Tibial nerve (tissue), 4 donors: ENCODE results near the gene BMP7. TPM values are rescaled to one million over a fixed set of nuclear protein-coding genes. Genes with fewer than 3 reads are reported as not detected.

ENCODE experiments used
- DNase-seq, 2 donors: peaks; one replicate each; pipeline ENCODE4 v3.0.0-alpha.2; 2019; ENCODE audit warnings: low spot score in 2 of 2
- H3K27ac ChIP-seq, 4 donors: fragments of 200-600 bp; sonication (generic) in 3 of 4; one replicate each; pipeline ENCODE4 v1.5.1; 2017 to 2019; ENCODE audit warnings: mild to moderate bottlenecking in 1 of 4
- H3K27me3 ChIP-seq, 2 donors: fragments of 200-600 bp; sonication (generic) in 1 of 2; one replicate each; pipeline versions ENCODE4 v1.5.1 to v1.6.0; 2017 to 2019
- H3K36me3 ChIP-seq, 3 donors: fragments of 200-600 bp; sonication (generic); one replicate each; pipeline ENCODE4 v1.5.1; 2018 to 2019
- H3K4me1 ChIP-seq, 4 donors: fragments of 200-600 bp; sonication (generic) in 3 of 4; one replicate each; pipeline ENCODE4 v1.5.1; 2017 to 2019
- H3K4me3 ChIP-seq, 4 donors: fragments of 200-600 bp; sonication (generic) in 3 of 4; one replicate each; pipeline ENCODE4 v1.5.1; 2017 to 2019; ENCODE audit warnings: mild to moderate bottlenecking in 1 of 4, moderate library complexity in 1 of 4
- H3K9me3 ChIP-seq, 4 donors: fragments of 200-600 bp; sonication (generic) in 3 of 4; one replicate each; pipeline ENCODE4 v1.5.1; 2017 to 2019
- EP300 ChIP-seq, 2 donors: sonication (generic); formaldehyde crosslinking; IDR thresholded peaks; one replicate each; pipeline ENCODE4 v1.6.1; 2017; ENCODE audit warnings: antibody characterized with exemption in 2 of 2, mild to moderate bottlenecking in 1 of 2
- POLR2A ChIP-seq, 2 donors: fragments of 450-650 bp; IDR thresholded peaks; one replicate each; pipeline ENCODE4 v1.6.1; 2017; ENCODE audit warnings: antibody characterized with exemption in 2 of 2, mild to moderate bottlenecking in 2 of 2, moderate library complexity in 2 of 2
- WGBS, 2 donors: methylation state at CpG; one replicate each; pipeline ENCODE4 v1.1.5; 2018; 5-methylcytosine and 5-hydroxymethylcytosine counted together
- total RNA-seq, 4 donors: library from RNA; depleted of rRNA; stranded (reverse); fragments of >200 nt; gene quantifications; one replicate each; pipeline ENCODE4 v1.1.0, GENCODE V29; 2016
- TF ChIP-seq, protein P1 (sequence below), 5 experiments: fragments of 200-600 bp in 3 of 5; fragments of 450-650 bp in 2 of 5; sonication (generic) in 3 of 5; IDR thresholded peaks; one replicate each; pipeline ENCODE4 v1.5.1; 2016 to 2019; ENCODE audit warnings: antibody characterized with exemption in 5 of 5, mild to moderate bottlenecking in 3 of 5, moderate library complexity in 2 of 5

BMP7 gene
- total RNA-seq, 4 donors from 2014 or later, result 11.7 to 14.2 (median 13.4) TPM

DNA sequence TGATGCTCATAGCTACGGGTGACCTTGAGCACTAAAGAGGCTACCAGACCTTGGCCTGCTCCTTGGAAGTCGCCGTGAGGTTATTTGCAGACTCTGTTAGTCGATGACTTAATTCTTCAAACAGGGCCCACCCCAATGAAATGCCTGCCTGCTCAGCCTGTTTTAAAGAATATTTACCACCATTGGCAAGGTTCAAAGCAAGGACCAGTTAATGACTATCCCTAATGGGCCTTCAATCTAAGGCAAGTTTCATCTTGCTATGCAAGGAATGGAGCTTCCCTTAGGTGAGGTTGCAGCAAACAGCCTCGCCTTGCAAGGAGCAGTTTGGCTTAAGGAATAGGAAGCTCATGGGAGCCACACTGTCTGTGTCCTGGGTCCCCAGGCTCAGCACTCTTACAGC is 40.3 kb upstream of the BMP7 start:
- Histone ChIP-seq H3K27me3 (no peaks in the 10 kb centered on the region), H3K27ac (no peak overlapping the region), H3K9me3 (no peaks in the 10 kb centered on the region), H3K4me1 (no peaks in the 10 kb centered on the region), H3K4me3 (no peak overlapping the region), H3K36me3 (no peaks in the 10 kb centered on the region)
- no peak for TF ChIP-seq EP300 (IDR thresholded peaks at IDR 0.05)
- TF ChIP-seq, protein P1, sequence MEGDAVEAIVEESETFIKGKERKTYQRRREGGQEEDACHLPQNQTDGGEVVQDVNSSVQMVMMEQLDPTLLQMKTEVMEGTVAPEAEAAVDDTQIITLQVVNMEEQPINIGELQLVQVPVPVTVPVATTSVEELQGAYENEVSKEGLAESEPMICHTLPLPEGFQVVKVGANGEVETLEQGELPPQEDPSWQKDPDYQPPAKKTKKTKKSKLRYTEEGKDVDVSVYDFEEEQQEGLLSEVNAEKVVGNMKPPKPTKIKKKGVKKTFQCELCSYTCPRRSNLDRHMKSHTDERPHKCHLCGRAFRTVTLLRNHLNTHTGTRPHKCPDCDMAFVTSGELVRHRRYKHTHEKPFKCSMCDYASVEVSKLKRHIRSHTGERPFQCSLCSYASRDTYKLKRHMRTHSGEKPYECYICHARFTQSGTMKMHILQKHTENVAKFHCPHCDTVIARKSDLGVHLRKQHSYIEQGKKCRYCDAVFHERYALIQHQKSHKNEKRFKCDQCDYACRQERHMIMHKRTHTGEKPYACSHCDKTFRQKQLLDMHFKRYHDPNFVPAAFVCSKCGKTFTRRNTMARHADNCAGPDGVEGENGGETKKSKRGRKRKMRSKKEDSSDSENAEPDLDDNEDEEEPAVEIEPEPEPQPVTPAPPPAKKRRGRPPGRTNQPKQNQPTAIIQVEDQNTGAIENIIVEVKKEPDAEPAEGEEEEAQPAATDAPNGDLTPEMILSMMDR (IDR thresholded peaks at IDR 0.05), result no peak
- no peak for TF ChIP-seq POLR2A (IDR thresholded peaks at IDR 0.05)
- no peak for DNase-seq
- 82 to 84% methylated on average over 5 of the region's 5 CpGs for WGBS, 2 donors

DNA sequence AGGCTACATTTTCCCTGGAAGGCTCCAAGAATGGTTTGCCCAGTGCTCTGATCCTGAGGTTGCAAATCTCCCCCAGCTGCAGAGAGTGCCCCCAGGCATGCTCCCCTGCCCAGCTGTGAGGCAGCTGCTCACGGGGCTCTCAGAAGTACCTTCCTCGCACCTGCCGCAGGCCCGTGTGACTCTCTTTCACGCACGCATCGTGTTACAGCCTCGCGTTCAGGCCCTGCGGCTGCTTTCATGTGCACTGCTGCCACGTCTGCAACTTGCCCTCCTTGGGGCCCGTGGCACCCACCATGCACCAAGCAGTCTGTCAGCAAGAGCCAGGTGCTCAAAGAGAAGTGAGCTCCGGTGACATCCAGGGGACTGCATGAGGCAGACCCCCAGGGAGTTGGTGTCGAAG is 34.6 kb upstream of the BMP7 start:
- 64 to 66% methylated on average over 14 of the region's 14 CpGs for WGBS, 2 donors
- no peaks in the 10 kb centered on the region for H3K4me1 ChIP-seq
- TF ChIP-seq, protein P1 (IDR thresholded peaks at IDR 0.05), result no peak
- TF ChIP-seq POLR2A (IDR thresholded peaks at IDR 0.05) (no peak), EP300 (IDR thresholded peaks at IDR 0.05) (no peak)
- H3K27me3 ChIP-seq, result no peaks in the 10 kb centered on the region
- no peak overlapping the region for H3K27ac ChIP-seq
- no peaks in the 10 kb centered on the region for H3K36me3 ChIP-seq
- no peaks in the 10 kb centered on the region for H3K9me3 ChIP-seq
- H3K4me3 ChIP-seq, result no peak overlapping the region
- no peak for DNase-seq

DNA sequence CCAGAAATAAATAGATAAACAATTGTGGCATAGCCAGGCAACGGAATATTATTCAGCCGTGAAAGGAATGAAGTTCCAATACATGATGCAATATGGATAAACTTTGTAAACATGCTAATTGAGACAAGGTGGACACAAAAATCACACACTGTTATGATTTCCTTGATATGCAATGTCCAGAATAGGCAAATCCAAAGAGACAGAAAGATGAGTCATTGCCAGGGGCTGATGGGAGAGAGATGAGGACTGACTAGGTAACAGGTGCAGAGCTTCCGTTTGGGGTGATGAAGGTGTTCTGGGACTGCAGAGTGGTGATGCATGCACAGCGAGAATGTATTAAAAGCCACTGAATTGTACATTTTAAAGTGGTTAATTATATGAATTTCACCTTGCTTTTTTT is 32.0 kb upstream of the BMP7 start:
- WGBS, 2 donors, result 83 to 86% methylated on average over 4 of the region's 4 CpGs
- TF ChIP-seq, protein P1 (IDR thresholded peaks at IDR 0.05), result no peak
- TF ChIP-seq EP300 (IDR thresholded peaks at IDR 0.05) (no peak), POLR2A (IDR thresholded peaks at IDR 0.05) (no peak)
- H3K4me1 ChIP-seq, result no peaks in the 10 kb centered on the region
- no peaks in the 10 kb centered on the region for H3K27me3 ChIP-seq
- no peak for DNase-seq
- no peaks in the 10 kb centered on the region for H3K36me3 ChIP-seq
- H3K9me3 ChIP-seq, result no peaks in the 10 kb centered on the region
- no peak overlapping the region for H3K27ac ChIP-seq
- H3K4me3 ChIP-seq, result no peak overlapping the region

DNA sequence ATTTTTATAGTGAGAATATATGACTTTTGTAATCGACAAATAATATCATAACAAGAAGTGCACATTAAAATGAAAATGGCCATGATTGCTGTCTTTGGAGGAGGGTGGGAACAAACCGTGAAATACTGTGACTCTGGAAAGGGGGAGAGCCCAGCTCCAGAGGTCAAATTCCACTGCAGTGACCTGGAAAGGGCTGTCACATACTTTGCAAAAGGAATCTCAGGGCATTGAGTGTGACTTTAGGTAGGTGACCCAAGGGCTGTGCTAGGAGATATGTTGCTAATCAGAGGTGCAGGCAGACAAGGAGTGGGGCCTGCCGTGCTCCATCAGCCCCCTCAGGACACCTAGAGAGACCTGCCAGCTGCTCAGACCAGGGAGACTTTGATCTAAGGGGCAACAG is 28.1 kb upstream of the BMP7 start:
- Histone ChIP-seq H3K9me3 (no peaks in the 10 kb centered on the region), H3K4me3 (no peak overlapping the region), H3K27me3 (no peaks in the 10 kb centered on the region), H3K36me3 (no peaks in the 10 kb centered on the region), H3K4me1 (peaks cover 0 to 5% (median 1%) of the 10 kb centered on the region in 4 donors), H3K27ac (no peak overlapping the region)
- 61 to 78% methylated on average over 3 of the region's 3 CpGs for WGBS, 2 donors
- DNase-seq, result no peak
- no peak for TF ChIP-seq EP300 (IDR thresholded peaks at IDR 0.05)
- no peak for TF ChIP-seq POLR2A (IDR thresholded peaks at IDR 0.05)
- TF ChIP-seq, protein P1 (IDR thresholded peaks at IDR 0.05), result no peak

DNA sequence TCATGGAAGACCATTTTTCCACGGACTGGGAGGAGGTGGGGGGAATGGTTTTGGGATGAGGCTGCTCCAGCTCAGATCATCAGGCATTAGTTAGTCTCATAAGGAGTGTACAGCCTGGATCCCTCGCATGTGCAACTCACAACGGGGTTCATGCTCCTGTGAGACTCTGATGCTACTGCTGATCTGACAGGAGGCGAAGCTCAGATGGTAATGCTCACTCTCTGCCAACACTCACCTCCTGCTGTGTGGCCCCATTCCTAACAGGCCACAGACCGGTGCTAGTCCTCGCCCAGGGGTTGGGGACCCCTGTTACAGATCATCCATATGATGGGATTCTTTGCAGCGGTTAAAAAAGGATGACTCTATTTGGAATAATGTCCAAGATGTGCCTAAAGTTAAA is 27.6 kb upstream of the BMP7 start:
- Histone ChIP-seq H3K4me3 (no peak overlapping the region), H3K36me3 (no peaks in the 10 kb centered on the region), H3K27me3 (no peaks in the 10 kb centered on the region), H3K27ac (no peak overlapping the region), H3K9me3 (no peaks in the 10 kb centered on the region), H3K4me1 (peaks cover 0 to 11% (median 4%) of the 10 kb centered on the region in 4 donors)
- TF ChIP-seq EP300 (IDR thresholded peaks at IDR 0.05) (no peak), POLR2A (IDR thresholded peaks at IDR 0.05) (no peak)
- TF ChIP-seq, protein P1 (IDR thresholded peaks at IDR 0.05), result no peak
- DNase-seq, result no peak
- WGBS, 2 donors, result 85 to 89% methylated on average over 7 of the region's 7 CpGs
